Panc1 (cell line): ENCODE results near the gene KAT7. TPM values are rescaled to one million over a fixed set of nuclear protein-coding genes. Genes with fewer than 3 reads are reported as not detected.

Source experiments
- ATAC-seq: fragments of 200-7000 bp; cut with Tn5 transposase; 2 replicates; pipeline ENCODE4 v1.9.1; 2020; ENCODE audit warnings: mild to moderate bottlenecking, moderate library complexity
- BruUV-seq: library from RNA; stranded (reverse); fragments of 400-500 nt; replicated peaks from 2 replicates; lab custom pipeline; 2021; lab: Mats Ljungman, UMichigan
- CTCF ChIA-PET: fragments of 300-600 bp; sonication (Branson Sonifier 250); formaldehyde crosslinking; loops from one replicate; lab custom pipeline; 2022; ENCODE audit warnings: antibody characterized with exemption; lab: Charles Lee
- POLR2A ChIA-PET: fragments of 300-600 bp; sonication (Branson Sonifier 250); formaldehyde crosslinking; loops from one replicate; lab custom pipeline; 2022; ENCODE audit warnings: antibody characterized with exemption; lab: Charles Lee
- DNase-seq: peaks from one replicate; pipeline ENCODE4 v3.0.0-alpha.2; 2010; ENCODE audit warnings: low read depth, low spot score
- H3K27ac ChIP-seq: 2 replicates; pipeline ENCODE4 v1.5.1; 2011; ENCODE audit warnings: mild to moderate bottlenecking, low read length, inconsistent platforms
- H3K27me3 ChIP-seq: fragments of 200-500 bp; sonication (Bioruptor generic); 2 replicates; pipeline ENCODE4 v1.6.0; 2014; ENCODE audit warnings: low read length, inconsistent platforms; ENCODE audit not compliant: control insufficient read depth, insufficient read depth
- H3K36me3 ChIP-seq: fragments of 200-500 bp; sonication (Bioruptor generic); 2 replicates; pipeline ENCODE4 v1.5.1; 2014; ENCODE audit warnings: inconsistent platforms, mild to moderate bottlenecking, low read length, moderate library complexity; ENCODE audit not compliant: control insufficient read depth, insufficient read depth
- H3K4me1 ChIP-seq: 2 replicates; pipeline ENCODE4 v1.5.1; 2011; ENCODE audit warnings: inconsistent platforms, mild to moderate bottlenecking, low read length, moderate library complexity; ENCODE audit not compliant: control insufficient read depth, insufficient read depth
- H3K4me3 ChIP-seq, 2 experiments: 2 replicates each; pipeline ENCODE4 v1.5.1; 2011 to 2012; ENCODE audit warnings: low read depth in 2 of 2, low read length in 2 of 2, mild to moderate bottlenecking in 2 of 2, inconsistent platforms in 1 of 2, moderate library complexity in 1 of 2
- H3K9me3 ChIP-seq: fragments of 200-500 bp; sonication (Bioruptor generic); 2 replicates; pipeline ENCODE4 v1.5.1; 2014; ENCODE audit warnings: low read depth, mild to moderate bottlenecking, inconsistent platforms, low read length, moderate library complexity; ENCODE audit not compliant: control insufficient read depth, insufficient read depth
- CTCF ChIP-seq: fragments of 450-650 bp; IDR thresholded peaks from 2 replicates; pipeline ENCODE4 v1.5.1; 2017; ENCODE audit warnings: mild to moderate bottlenecking
- POLR2AphosphoS5 ChIP-seq: IDR thresholded peaks from 2 replicates; pipeline ENCODE4 v1.6.1; 2012; ENCODE audit warnings: mild to moderate bottlenecking, low read depth, low read length, moderate library complexity
- REST ChIP-seq, 2 experiments: IDR thresholded peaks; 2 replicates each; pipeline ENCODE4 v1.6.1; 2011 to 2012; ENCODE audit warnings: low read depth in 2 of 2, control low read depth in 1 of 2, low read length in 1 of 2, mild to moderate bottlenecking in 1 of 2, moderate library complexity in 1 of 2; ENCODE audit not compliant: insufficient read depth in 1 of 2
- SIN3A ChIP-seq: IDR thresholded peaks from 2 replicates; pipeline ENCODE4 v1.6.1; 2012; ENCODE audit warnings: low read depth, mild to moderate bottlenecking, low read length, moderate library complexity, borderline replicate concordance; ENCODE audit not compliant: insufficient read depth
- TCF7L2 ChIP-seq: IDR thresholded peaks from 2 replicates; pipeline ENCODE4 v1.6.1; 2011; ENCODE audit warnings: mild to moderate bottlenecking, low read depth, low read length, inconsistent platforms
- in situ Hi-C: cut with HindIII; loops from 2 replicates; pipeline ENCODE4 v1.10.0; 2016; ENCODE audit warnings: low sequenced_read_pairs, low pct_unique_long_range_greater_than_20kb
- intact Hi-C: fragments of 100-400 bp; cut with micrococcal nuclease; formaldehyde crosslinking; loops from one replicate; pipeline ENCODE4 v1.10.0; 2022; ENCODE audit not compliant: unreplicated experiment
- total RNA-seq: library from RNA; stranded (reverse); gene quantifications from one replicate; pipeline ENCODE4 v1.2.1, GENCODE V29; 2021; ENCODE audit not compliant: unreplicated experiment

KAT7 gene
- total RNA-seq, 1 experiment from 2014 or later = 69.0 TPM

- no peak overlapping the region for H3K27ac ChIP-seq
- no peak for DNase-seq
- intact Hi-C loops (no loop called here), in situ Hi-C loops (no loop called here)
- no TSS peak for BruUV-seq
- TF ChIP-seq SIN3A (no peak), CTCF (no peak), TCF7L2 (no peak), POLR2AphosphoS5 (no peak), REST (IDR thresholded peaks at IDR 0.05; ENCODE audit: insufficient read depth in 1 of 2, low read depth in 2 of 2, low read length in 1 of 2) (no peak)
- H3K36me3 ChIP-seq = no peaks in the 10 kb centered on the region
- H3K4me1 ChIP-seq = no peaks in the 10 kb centered on the region
- CTCF ChIA-PET = no interaction called here
- no peaks in the 10 kb centered on the region; the same call in 1 of the 2 replicates for H3K27me3 ChIP-seq
- POLR2A ChIA-PET = no interaction called here
- no peak for ATAC-seq
- no peak overlapping the region for H3K4me3 ChIP-seq
- no peaks in the 10 kb centered on the region for H3K9me3 ChIP-seq
Observed at GRCh38 chr17:49779156-49779738, 9.2 kb upstream of the KAT7 start.

- DNase-seq = peak; percentile 38
- Histone ChIP-seq H3K4me1 (no peaks in the 10 kb centered on the region), H3K27me3 (no peaks in the 10 kb centered on the region; the same call in 1 of the 2 replicates), H3K36me3 (no peaks in the 10 kb centered on the region), H3K4me3 (no peak overlapping the region), H3K9me3 (no peaks in the 10 kb centered on the region), H3K27ac (no peak overlapping the region)
- intact Hi-C loops (no loop called here), in situ Hi-C loops (no loop called here)
- TF ChIP-seq TCF7L2 = no peak
- TF ChIP-seq CTCF = peak; percentile 75
- ChIA-PET POLR2A (no interaction called here), CTCF (no interaction called here)
- BruUV-seq = no TSS peak
- ATAC-seq = peak; percentile 80
Observed at GRCh38 chr17:49779739-49780231, 8.7 kb upstream of the KAT7 start.
